ENCODE data around the gene NODAL.

DNA sequence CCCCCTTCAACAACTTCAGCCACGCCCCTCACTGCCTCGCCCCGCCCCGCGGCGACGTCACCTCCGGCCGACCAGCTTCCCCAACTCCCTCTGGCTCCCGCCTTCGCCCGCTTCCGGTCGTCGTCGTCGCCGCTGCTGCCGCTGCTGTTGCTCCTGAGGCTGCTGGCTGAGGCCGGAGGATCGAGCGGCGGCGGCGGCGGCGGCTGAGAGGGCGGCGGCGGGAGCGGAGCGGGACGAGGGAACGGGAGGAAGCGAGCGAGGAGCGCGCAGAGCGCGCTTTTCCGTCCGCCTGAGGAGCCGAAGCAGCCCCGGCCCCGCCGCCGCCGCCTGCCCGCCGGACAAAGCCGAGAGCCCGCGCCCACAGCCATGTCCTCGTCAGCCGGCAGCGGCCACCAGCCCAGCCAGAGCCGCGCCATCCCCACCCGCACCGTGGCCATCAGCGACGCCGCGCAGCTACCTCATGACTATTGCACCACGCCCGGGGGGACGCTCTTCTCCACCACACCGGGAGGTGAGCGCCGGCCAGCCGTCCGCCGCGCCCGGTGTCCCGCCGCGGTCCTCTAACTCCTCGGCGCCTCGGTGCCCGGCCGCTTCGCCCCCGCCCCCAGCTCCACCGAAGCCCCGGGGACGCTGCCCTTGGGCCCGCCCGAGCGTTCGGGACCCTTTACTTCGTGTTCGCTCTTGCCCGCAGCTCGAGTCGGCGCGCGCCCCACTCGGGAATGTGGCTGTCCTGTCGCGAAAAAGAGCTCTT, 37.3 kb downstream of the NODAL start, which contains the start of gene EIF4EBP2:
- TF ChIP-seq CTCF (conservative IDR thresholded peaks at IDR 0.05; ENCODE audit: low read depth in 2 of 2): no peak
- no peak for TF ChIP-seq EZH2 (IDR thresholded peaks at IDR 0.05; ENCODE audit: low read depth, unreplicated experiment)
- TF ChIP-seq EZH2phosphoT487 (IDR thresholded peaks at IDR 0.05; ENCODE audit: unreplicated experiment): no peak
- peak; percentile 99 for TF ChIP-seq POLR2AphosphoS5 (IDR thresholded peaks at IDR 0.05; ENCODE audit: low read depth)

Data from GM23338 (cell line).